Neural cell (in vitro differentiated cells): ENCODE measurements around the gene SH3BGR.

Source experiments
- CTCF ChIP-seq: fragments of 450-650 bp; IDR thresholded peaks from 2 replicates; pipeline ENCODE4 v1.5.1; 2014; ENCODE audit warnings: antibody characterized with exemption, mild to moderate bottlenecking, moderate library complexity; ENCODE audit not compliant: poor library complexity, severe bottlenecking
- MXI1 ChIP-seq: fragments of 450-650 bp; conservative IDR thresholded peaks from 2 replicates; pipeline ENCODE4 v1.6.1; 2014; ENCODE audit warnings: antibody characterized with exemption, mild to moderate bottlenecking; ENCODE audit not compliant: poor library complexity, severe bottlenecking
- RAD21 ChIP-seq: fragments of 450-650 bp; conservative IDR thresholded peaks from 2 replicates; pipeline ENCODE4 v1.6.1; 2014; ENCODE audit warnings: antibody characterized with exemption, mild to moderate bottlenecking, moderate library complexity

GRCh38 chr21:39452207-39452969, 618 bp downstream of the SH3BGR start:
- TF ChIP-seq RAD21 (no peak), CTCF (no peak), MXI1 (no peak)
